IMR-90 (cell line): Measurements from ENCODE around the gene LYSMD3. TPM values are rescaled to one million over a fixed set of nuclear protein-coding genes. Genes with fewer than 3 reads are reported as not detected.

Experiments
- ATAC-seq: fragments of 200-7000 bp; cut with Tn5 transposase; 2 replicates; pipeline ENCODE4 v1.9.1; 2020; ENCODE audit warnings: low read depth, mild to moderate bottlenecking, moderate library complexity
- BruUV-seq: library from RNA; stranded (reverse); fragments of 400-500 nt; replicated peaks from 2 replicates; lab custom pipeline; 2021; lab: Mats Ljungman, UMichigan
- CTCF ChIA-PET: fragments of 300-600 bp; formaldehyde crosslinking; extraction: SDS; loops from one replicate; lab custom pipeline; 2021; ENCODE audit warnings: antibody characterized with exemption; lab: Yijun Ruan, JAX
- POLR2A ChIA-PET: fragments of 300-600 bp; sonication (Branson Sonifier 250); formaldehyde crosslinking; loops from one replicate; lab custom pipeline; 2022; ENCODE audit warnings: antibody characterized with exemption; ENCODE audit not compliant: unreplicated experiment; lab: Charles Lee
- DNase-seq: peaks from one replicate; pipeline ENCODE4 v3.0.0; 2013
- H2AFZ ChIP-seq: replicated peaks from 2 replicates; pipeline ENCODE3; 2013; ENCODE audit warnings: low read length, mild to moderate bottlenecking; ENCODE audit not compliant: poor library complexity
- H2AK5ac ChIP-seq: 2 replicates; pipeline ENCODE4 v1.6.1; 2013; ENCODE audit warnings: low read depth, low read length, inconsistent platforms
- H2AK9ac ChIP-seq: replicated peaks from 2 replicates; pipeline ENCODE3; 2013; ENCODE audit warnings: mild to moderate bottlenecking, low read depth, low read length, moderate library complexity; ENCODE audit not compliant: poor library complexity
- H2BK120ac ChIP-seq: 2 replicates; pipeline ENCODE4 v1.6.1; 2013; ENCODE audit warnings: low read depth, low read length, inconsistent platforms
- H2BK15ac ChIP-seq: 3 replicates; pipeline ENCODE4 v1.6.1; 2013; ENCODE audit warnings: low read depth, low read length, inconsistent platforms
- H2BK20ac ChIP-seq: 2 replicates; pipeline ENCODE4 v1.6.1; 2013; ENCODE audit warnings: low read depth, mild to moderate bottlenecking, inconsistent platforms, low read length, moderate library complexity
- H2BK5ac ChIP-seq: 2 replicates; pipeline ENCODE4 v1.6.1; 2013; ENCODE audit warnings: mild to moderate bottlenecking, low read depth, low read length, inconsistent platforms; ENCODE audit not compliant: poor library complexity, severe bottlenecking
- H3K14ac ChIP-seq: replicated peaks from 2 replicates; pipeline ENCODE4 v1.6.1; 2013; ENCODE audit warnings: low read depth, low read length, inconsistent platforms
- H3K18ac ChIP-seq: 2 replicates; pipeline ENCODE4 v1.6.1; 2013; ENCODE audit warnings: low read depth, low read length, control low read depth
- H3K23ac ChIP-seq: 2 replicates; pipeline ENCODE4 v1.6.1; 2013; ENCODE audit warnings: low read depth, low read length, inconsistent platforms
- H3K27ac ChIP-seq: 2 replicates; pipeline ENCODE4 v1.5.1; 2013; ENCODE audit warnings: mild to moderate bottlenecking, control low read depth, low read length; ENCODE audit not compliant: insufficient read depth
- H3K27me3 ChIP-seq: 2 replicates; pipeline ENCODE4 v1.6.1; 2013; ENCODE audit warnings: low read length; ENCODE audit not compliant: control insufficient read depth, insufficient read depth
- H3K36me3 ChIP-seq: 2 replicates; pipeline ENCODE4 v1.6.1; 2013; ENCODE audit warnings: low read length, mixed read lengths; ENCODE audit not compliant: control insufficient read depth, insufficient read depth
- H3K4ac ChIP-seq: 2 replicates; pipeline ENCODE4 v1.6.1; 2013; ENCODE audit warnings: low read depth, low read length, inconsistent platforms
- H3K4me1 ChIP-seq: 2 replicates; pipeline ENCODE4 v1.6.1; 2013; ENCODE audit warnings: low read length, mixed read lengths; ENCODE audit not compliant: control insufficient read depth, insufficient read depth
- H3K4me2 ChIP-seq: 2 replicates; pipeline ENCODE4 v1.6.1; 2013; ENCODE audit warnings: low read depth, mild to moderate bottlenecking, control low read depth, low read length, moderate library complexity
- H3K4me3 ChIP-seq: 2 replicates; pipeline ENCODE4 v1.5.1; 2013; ENCODE audit warnings: low read depth, mild to moderate bottlenecking, control low read depth, low read length, moderate library complexity; ENCODE audit not compliant: insufficient read depth
- H3K56ac ChIP-seq: 2 replicates; pipeline ENCODE4 v1.6.1; 2013; ENCODE audit warnings: low read length, inconsistent platforms; ENCODE audit not compliant: insufficient read depth; ENCODE audit errors: extremely low read depth
- H3K79me1 ChIP-seq, 2 experiments: 2 replicates each; pipeline ENCODE4 v1.6.1; 2013; ENCODE audit warnings: low read length in 2 of 2, inconsistent platforms in 1 of 2, low read depth in 1 of 2
- H3K9ac ChIP-seq: 2 replicates; pipeline ENCODE4 v1.6.1; 2013; ENCODE audit warnings: low read depth, low read length, control low read depth
- H3K9me1 ChIP-seq: 2 replicates; pipeline ENCODE4 v1.6.1; 2013; ENCODE audit warnings: low read length, inconsistent platforms; ENCODE audit not compliant: insufficient read depth
- H3K9me3 ChIP-seq: 2 replicates; pipeline ENCODE4 v1.6.1; 2013; ENCODE audit warnings: low read length; ENCODE audit not compliant: control insufficient read depth, insufficient read depth
- H4K20me1 ChIP-seq: 2 replicates; pipeline ENCODE4 v1.6.1; 2013; ENCODE audit warnings: low read length, inconsistent platforms; ENCODE audit not compliant: insufficient read depth
- H4K5ac ChIP-seq: 2 replicates; pipeline ENCODE4 v1.6.1; 2013; ENCODE audit warnings: mild to moderate bottlenecking, low read depth, low read length, control low read depth
- H4K8ac ChIP-seq, 2 experiments: 2 replicates each; pipeline ENCODE4 v1.6.1; 2013; ENCODE audit warnings: low read depth in 2 of 2, low read length in 2 of 2, control low read depth in 1 of 2, inconsistent platforms in 1 of 2
- H4K91ac ChIP-seq: 2 replicates; pipeline ENCODE4 v1.6.1; 2013; ENCODE audit warnings: low read depth, low read length, inconsistent platforms; ENCODE audit not compliant: insufficient read depth
- CEBPB ChIP-seq: IDR thresholded peaks from 2 replicates; pipeline ENCODE4 v1.6.1; 2012; ENCODE audit warnings: low read depth, low read length, improper control_type of control experiment
- CHD1 ChIP-seq: IDR thresholded peaks from 2 replicates; pipeline ENCODE4 v1.6.1; 2012; ENCODE audit warnings: low read depth, low read length, improper control_type of control experiment
- ELK1 ChIP-seq: fragments of 150-350 bp; IDR thresholded peaks from 2 replicates; pipeline ENCODE4 v1.6.1; 2016; ENCODE audit warnings: low read depth, mild to moderate bottlenecking, low read length, moderate library complexity, borderline replicate concordance
- FOS ChIP-seq: fragments of 150-350 bp; IDR thresholded peaks from 2 replicates; pipeline ENCODE4 v1.6.1; 2016; ENCODE audit warnings: low read depth, low read length
- MAZ ChIP-seq: IDR thresholded peaks from 2 replicates; pipeline ENCODE4 v1.6.1; 2012; ENCODE audit warnings: low read depth, mild to moderate bottlenecking, low read length, improper control_type of control experiment, moderate library complexity, borderline replicate concordance
- MXI1 ChIP-seq: IDR thresholded peaks from 2 replicates; pipeline ENCODE4 v1.6.1; 2012; ENCODE audit warnings: low read depth, mild to moderate bottlenecking, low read length, moderate library complexity, borderline replicate concordance
- NFE2L2 ChIP-seq: fragments of 150-350 bp; IDR thresholded peaks from 2 replicates; pipeline ENCODE4 v1.6.1; 2016; ENCODE audit warnings: low read depth, mild to moderate bottlenecking, low read length
- RAD21 ChIP-seq: IDR thresholded peaks from 2 replicates; pipeline ENCODE4 v1.6.1; 2012; ENCODE audit warnings: low read length, improper control_type of control experiment
- RCOR1 ChIP-seq: IDR thresholded peaks from 2 replicates; pipeline ENCODE4 v1.6.1; 2012; ENCODE audit warnings: mild to moderate bottlenecking, low read length, improper control_type of control experiment; ENCODE audit not compliant: insufficient replicate concordance
- RFX5 ChIP-seq: IDR thresholded peaks from 2 replicates; pipeline ENCODE4 v1.8.0; 2012; ENCODE audit warnings: low read depth, mild to moderate bottlenecking, low read length, moderate library complexity
- SMC3 ChIP-seq: fragments of 150-350 bp; IDR thresholded peaks from 2 replicates; pipeline ENCODE4 v1.6.1; 2016; ENCODE audit warnings: low read depth, mild to moderate bottlenecking, antibody characterized with exemption, low read length, moderate library complexity
- USF2 ChIP-seq: fragments of 150-350 bp; IDR thresholded peaks from 2 replicates; pipeline ENCODE4 v1.6.1; 2017; ENCODE audit warnings: mild to moderate bottlenecking, antibody characterized with exemption, low read length, low read depth
- WGBS, 2 experiments: methylation state at CpG; one replicate each; pipeline versions ENCODE4 v1.1.5 to v1.1.7; 2013; ENCODE audit warnings: missing lambda C conversion rate in 2 of 2; ENCODE audit not compliant: insufficient read length in 1 of 2; ENCODE audit errors: extremely low coverage in 2 of 2; 5-methylcytosine and 5-hydroxymethylcytosine counted together
- dilution Hi-C: fragments of 300-500 bp; cut with HindIII; formaldehyde crosslinking; loops from one replicate; pipeline ENCODE4 v1.14.3; 2018; ENCODE audit warnings: low sequenced_read_pairs; ENCODE audit not compliant: unreplicated experiment
- in situ Hi-C: fragments of 300-500 bp; cut with MboI; formaldehyde crosslinking; loops from 3 replicates; pipeline ENCODE4 v1.14.3; 2019; ENCODE audit warnings: low sequenced_read_pairs, inconsistent platforms, mixed read lengths
- intact Hi-C: fragments of 100-400 bp; cut with micrococcal nuclease; formaldehyde crosslinking; loops from 2 replicates; pipeline ENCODE4 v1.10.0; 2022
- polyA plus RNA-seq, 3 experiments: library from polyadenylated mRNA; depleted of rRNA; stranded (reverse); fragments of >200 nt; gene quantifications; 2 replicates each; pipeline ENCODE4 v1.2.3, GENCODE V29; 2012; ENCODE audit warnings: low replicate concordance in 1 of 3
- total RNA-seq: library from RNA; depleted of rRNA; stranded (reverse); fragments of >200 nt; gene quantifications from 2 replicates; pipeline ENCODE4 v1.2.3, GENCODE V29; 2012
- TF ChIP-seq, protein P1 (sequence below): conservative IDR thresholded peaks from 2 replicates; pipeline ENCODE4 v1.5.1; 2012; ENCODE audit warnings: mild to moderate bottlenecking, low read depth, low read length, improper control_type of control experiment

The LYSMD3 gene
- total and polyA plus RNA-seq, 2 of the 4 experiments (the other 2 are of a cell fraction), result 10.2 to 21.1 TPM

- H4K20me1 ChIP-seq, result peaks cover 2% of the 10 kb centered on the region; the same call in 1 of the 2 replicates
- H4K8ac ChIP-seq, result peak overlapping the region; percentile 56 to 93
- peak overlapping the region; percentile 92 for H3K18ac ChIP-seq
- POLR2A ChIA-PET, result no interaction called here
- H3K4me3 ChIP-seq, result peak overlapping the region; percentile 97
- H2BK15ac ChIP-seq, result peak overlapping the region; percentile 17; the same call in 1 of the 3 replicates
- CTCF ChIA-PET, result interaction anchor here (0.6 to 1.2 kb wide), 4 partner anchors 53 to 1606 kb away, joined by 3 to 4 read pairs (median 3); no protein-coding TSS in a partner anchor
- peaks cover under 1% of the 10 kb centered on the region; the same call in 1 of the 2 replicates for H3K36me3 ChIP-seq
- H3K56ac ChIP-seq, result peak overlapping the region; percentile 96
- H2AFZ ChIP-seq, result peak overlapping the region; percentile 100
- H3K14ac ChIP-seq, result peak overlapping the region; percentile 98
- peak overlapping the region; percentile 88 for H3K4me2 ChIP-seq
- intact Hi-C loops (loop anchor here (1.0 to 2.0 kb wide), 4 partner anchors 56 to 265 kb away; partner anchors contain the start of genes MBLAC2 and POLR3G), dilution Hi-C loops (no loop called here), in situ Hi-C loops (loop anchor here (10.0 kb wide), 1 partner anchor 95 kb away; no protein-coding TSS in a partner anchor)
- H3K27ac ChIP-seq, result peak overlapping the region; percentile 92
- peak overlapping the region; percentile 79; the same call in 1 of the 2 replicates for H2AK5ac ChIP-seq
- TF ChIP-seq CHD1 (no peak), FOS (no peak), RCOR1 (no peak), SMC3 (peak; percentile 64), RFX5 (no peak), MXI1 (no peak), RAD21 (peak; percentile 83), ELK1 (no peak), NFE2L2 (peak; percentile 35; the same call in 1 of the 2 replicates), USF2 (no peak), CEBPB (peak; percentile 44; the same call in 1 of the 2 replicates), MAZ (no peak)
- TF ChIP-seq, protein P1, sequence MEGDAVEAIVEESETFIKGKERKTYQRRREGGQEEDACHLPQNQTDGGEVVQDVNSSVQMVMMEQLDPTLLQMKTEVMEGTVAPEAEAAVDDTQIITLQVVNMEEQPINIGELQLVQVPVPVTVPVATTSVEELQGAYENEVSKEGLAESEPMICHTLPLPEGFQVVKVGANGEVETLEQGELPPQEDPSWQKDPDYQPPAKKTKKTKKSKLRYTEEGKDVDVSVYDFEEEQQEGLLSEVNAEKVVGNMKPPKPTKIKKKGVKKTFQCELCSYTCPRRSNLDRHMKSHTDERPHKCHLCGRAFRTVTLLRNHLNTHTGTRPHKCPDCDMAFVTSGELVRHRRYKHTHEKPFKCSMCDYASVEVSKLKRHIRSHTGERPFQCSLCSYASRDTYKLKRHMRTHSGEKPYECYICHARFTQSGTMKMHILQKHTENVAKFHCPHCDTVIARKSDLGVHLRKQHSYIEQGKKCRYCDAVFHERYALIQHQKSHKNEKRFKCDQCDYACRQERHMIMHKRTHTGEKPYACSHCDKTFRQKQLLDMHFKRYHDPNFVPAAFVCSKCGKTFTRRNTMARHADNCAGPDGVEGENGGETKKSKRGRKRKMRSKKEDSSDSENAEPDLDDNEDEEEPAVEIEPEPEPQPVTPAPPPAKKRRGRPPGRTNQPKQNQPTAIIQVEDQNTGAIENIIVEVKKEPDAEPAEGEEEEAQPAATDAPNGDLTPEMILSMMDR, result peak; percentile 90
- peak overlapping the region; percentile 87 for H2BK5ac ChIP-seq
- ATAC-seq (peak; percentile 74), DNase-seq (peak; percentile 82)
- H2AK9ac ChIP-seq, result peak overlapping the region; percentile 93
- H3K9ac ChIP-seq, result peak overlapping the region; percentile 96
- no TSS peak for BruUV-seq
- H3K9me1 ChIP-seq, result no peaks in the 10 kb centered on the region
- no peak overlapping the region for H2BK20ac ChIP-seq
- H4K91ac ChIP-seq, result peak overlapping the region; percentile 81
- peak overlapping the region; percentile 94 for H3K4ac ChIP-seq
- H4K5ac ChIP-seq, result peak overlapping the region; percentile 94
- no peaks in the 10 kb centered on the region for H3K9me3 ChIP-seq
- H3K23ac ChIP-seq, result peak overlapping the region; percentile 95
- peaks cover 8 to 16% of the 10 kb centered on the region in 2 experiments; a peak in 3 of 4 replicates for H3K79me1 ChIP-seq
- no peaks in the 10 kb centered on the region for H3K4me1 ChIP-seq
- H3K27me3 ChIP-seq, result peaks cover 7% of the 10 kb centered on the region; the same call in 1 of the 2 replicates
- WGBS, 2 experiments, result no CpG with 5 or more reads among the region's 13 CpGs
- peak overlapping the region; percentile 56 for H2BK120ac ChIP-seq
Measured at GRCh38 chr5:90529939-90530677, 724 bp upstream of the LYSMD3 start.
